Nephron progenitor cell (in vitro differentiated cells): ENCODE results near the gene SND1.

ENCODE experiments used
- DNase-seq: peaks from one replicate; pipeline ENCODE4 v3.0.0; 2021
- H3K27ac Mint-ChIP-seq: 2 replicates; pipeline ENCODE4 v1.8.0; 2021; ENCODE audit warnings: mild to moderate bottlenecking, moderate library complexity, mixed read lengths
- H3K27me3 Mint-ChIP-seq: 2 replicates; pipeline ENCODE4 v1.8.0; 2021; ENCODE audit warnings: mild to moderate bottlenecking, low read depth, mixed read lengths; ENCODE audit not compliant: poor library complexity
- H3K36me3 Mint-ChIP-seq: 2 replicates; pipeline ENCODE4 v1.8.0; 2021; ENCODE audit warnings: low read depth, mixed read lengths
- H3K4me1 Mint-ChIP-seq: 2 replicates; pipeline ENCODE4 v1.8.0; 2021; ENCODE audit warnings: mixed read lengths
- H3K4me3 Mint-ChIP-seq: 2 replicates; pipeline ENCODE4 v1.8.0; 2021; ENCODE audit warnings: mild to moderate bottlenecking, moderate library complexity, mixed read lengths
- H3K9me3 Mint-ChIP-seq: 2 replicates; pipeline ENCODE4 v1.8.0; 2021; ENCODE audit warnings: mild to moderate bottlenecking, moderate library complexity, mixed read lengths
- CTCF ChIP-seq: fragments of 200-600 bp; sonication (generic); IDR thresholded peaks from 2 replicates; pipeline ENCODE4 v1.5.0; 2021; ENCODE audit warnings: antibody characterized with exemption

SND1 gene

DNA sequence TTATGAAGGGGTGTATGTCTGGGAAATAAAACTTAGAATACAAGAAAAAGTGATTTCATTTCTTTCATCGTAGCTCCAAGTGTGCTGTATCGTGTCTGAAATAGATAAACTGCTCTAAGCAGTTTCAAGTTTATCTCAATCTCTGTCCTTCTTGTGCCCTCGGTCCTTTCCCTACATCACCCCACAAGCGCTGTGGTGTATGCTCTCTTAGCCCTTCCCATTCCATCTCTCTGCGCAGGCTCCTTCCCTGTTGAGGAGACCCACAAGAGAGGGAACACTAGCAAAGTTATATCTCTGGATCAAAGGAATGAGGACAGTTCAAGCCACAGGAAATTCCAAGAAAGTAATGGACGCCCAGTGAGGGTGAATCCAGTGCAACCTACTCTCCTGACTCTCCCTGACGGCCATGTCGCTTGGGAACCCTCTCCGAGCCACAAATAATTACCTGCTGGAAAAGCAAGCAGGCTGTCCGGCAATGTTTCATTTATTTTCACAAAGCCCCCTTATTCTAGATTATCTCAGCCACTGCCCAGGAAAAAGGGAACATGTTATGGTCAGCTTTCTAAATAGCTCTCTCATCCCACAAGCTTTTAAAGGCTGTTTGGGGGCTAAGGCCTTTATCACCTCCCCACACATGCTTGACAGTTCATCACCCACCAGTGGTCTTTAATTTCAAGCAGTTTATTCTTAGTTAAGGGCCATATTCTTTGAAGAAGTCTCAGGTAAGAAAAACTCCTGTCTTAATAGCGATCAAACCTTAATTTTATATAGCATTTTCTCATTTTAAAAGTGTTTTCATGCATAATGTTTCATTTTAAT is 344.5 kb downstream of the SND1 start:
- DNase-seq = no peak
- Mint-ChIP-seq H3K4me1 (peaks cover 52% of the 10 kb centered on the region), H3K27ac (peak overlapping the region; percentile 80), H3K9me3 (no peaks in the 10 kb centered on the region), H3K27me3 (no peaks in the 10 kb centered on the region), H3K36me3 (peaks cover 34% of the 10 kb centered on the region), H3K4me3 (no peak overlapping the region)
- no peak for TF ChIP-seq CTCF

DNA sequence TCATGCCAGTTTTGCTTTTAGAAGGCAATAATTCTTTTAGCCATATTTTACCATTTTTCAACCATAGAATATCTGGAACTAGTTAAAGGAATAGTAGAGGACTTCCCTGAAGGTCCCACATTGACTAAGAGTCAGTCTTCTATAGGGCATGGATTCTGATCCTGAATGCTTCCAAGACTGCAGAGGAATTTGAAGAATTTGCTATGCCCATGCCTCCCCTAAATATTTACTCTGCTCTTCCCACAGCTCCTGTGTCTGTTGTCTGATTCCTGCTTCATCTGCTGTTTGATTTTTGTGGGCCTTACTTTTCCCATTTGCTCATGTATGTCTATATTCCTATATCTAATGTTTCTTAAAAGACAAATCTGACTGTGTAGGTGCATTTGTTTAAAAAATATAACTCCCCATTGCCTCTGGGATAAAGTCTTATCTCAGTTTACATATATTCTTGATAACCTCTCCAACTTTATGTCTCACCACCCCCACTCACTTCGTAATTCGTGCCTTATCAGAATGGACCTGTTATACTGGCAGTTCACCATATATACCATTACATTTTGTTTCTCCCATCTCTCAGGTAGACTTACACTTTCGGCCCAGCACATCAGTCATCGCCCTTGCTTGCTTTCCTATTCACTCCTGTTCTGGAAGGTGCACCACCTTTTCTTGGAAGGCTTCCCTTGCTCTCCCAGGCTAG is 345.4 kb downstream of the SND1 start:
- Mint-ChIP-seq H3K4me1 (peaks cover 52% of the 10 kb centered on the region), H3K9me3 (no peaks in the 10 kb centered on the region), H3K4me3 (no peak overlapping the region), H3K36me3 (peaks cover 25% of the 10 kb centered on the region), H3K27me3 (no peaks in the 10 kb centered on the region), H3K27ac (peak overlapping the region; percentile 1)
- DNase-seq = no peak
- no peak for TF ChIP-seq CTCF

DNA sequence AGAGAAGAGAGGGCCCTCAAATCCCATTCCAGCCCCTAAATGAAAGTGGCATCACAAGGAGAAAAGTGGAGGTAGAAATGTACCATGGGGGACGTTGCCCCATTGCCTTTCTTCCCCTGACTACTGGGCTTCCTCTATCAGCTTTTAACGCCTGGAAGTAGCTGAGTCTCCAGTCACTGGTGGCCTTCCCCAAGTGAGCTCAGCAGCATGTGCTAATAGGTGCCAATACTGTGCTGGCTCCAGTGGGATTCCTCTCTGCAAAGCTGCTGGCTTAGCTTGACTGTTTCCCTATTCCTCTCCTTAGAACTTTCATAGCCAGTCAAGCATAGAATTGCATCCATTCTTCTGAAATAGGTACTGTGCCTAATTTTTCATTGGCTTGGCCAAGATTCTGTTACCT is 346.7 kb downstream of the SND1 start:
- Mint-ChIP-seq H3K27ac (peak overlapping the region; percentile 37), H3K36me3 (peaks cover 14% of the 10 kb centered on the region), H3K4me1 (peaks cover 48% of the 10 kb centered on the region), H3K4me3 (no peak overlapping the region), H3K27me3 (no peaks in the 10 kb centered on the region), H3K9me3 (no peaks in the 10 kb centered on the region)
- no peak for DNase-seq
- TF ChIP-seq CTCF = no peak

DNA sequence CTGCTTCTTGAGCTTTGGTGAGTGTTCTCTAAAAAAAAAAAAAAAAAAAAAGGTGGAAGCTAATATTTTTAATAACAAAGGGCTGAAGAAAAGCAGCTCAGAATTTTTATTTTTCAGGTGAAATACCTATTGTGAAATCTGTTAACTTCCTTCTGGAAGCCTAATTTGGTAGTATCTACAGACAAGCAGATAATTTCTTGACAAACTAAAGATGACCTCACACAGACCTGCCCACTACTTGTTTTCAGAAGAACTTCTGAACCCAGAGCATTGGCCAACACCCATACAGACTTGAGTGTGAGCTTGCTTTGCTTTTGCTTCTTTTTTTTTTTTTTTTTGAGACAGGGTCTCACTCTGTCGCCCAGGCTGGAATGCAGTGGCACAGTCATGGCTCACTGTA is 348.1 kb downstream of the SND1 start:
- TF ChIP-seq CTCF = no peak
- Mint-ChIP-seq H3K4me3 (no peak overlapping the region), H3K4me1 (peaks cover 41% of the 10 kb centered on the region), H3K27ac (no peak overlapping the region), H3K36me3 (peaks cover 8% of the 10 kb centered on the region), H3K27me3 (no peaks in the 10 kb centered on the region), H3K9me3 (no peaks in the 10 kb centered on the region)
- DNase-seq = no peak

DNA sequence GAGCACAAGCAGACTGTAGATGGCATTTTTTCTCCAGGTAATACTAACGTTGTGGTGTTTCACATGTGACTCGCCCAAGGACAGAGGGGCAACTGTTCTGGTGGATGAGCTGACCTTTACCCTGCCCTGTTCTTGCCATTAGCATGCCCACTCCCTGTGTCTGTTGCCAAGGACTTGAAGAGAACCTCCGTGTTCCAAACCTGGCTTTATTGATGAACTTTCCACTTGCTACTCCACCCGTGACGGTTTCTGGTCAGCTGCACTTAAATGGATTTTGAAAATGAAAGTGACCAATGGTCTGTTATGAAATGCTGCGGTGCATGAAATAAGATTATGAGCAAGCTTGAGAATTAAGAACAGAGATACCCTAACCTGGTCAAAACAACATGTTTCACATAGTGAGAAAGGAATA is 348.9 kb downstream of the SND1 start:
- no peak overlapping the region for H3K27ac Mint-ChIP-seq
- DNase-seq = no peak
- no peaks in the 10 kb centered on the region for H3K27me3 Mint-ChIP-seq
- H3K4me3 Mint-ChIP-seq = no peak overlapping the region
- TF ChIP-seq CTCF = no peak
- no peaks in the 10 kb centered on the region for H3K9me3 Mint-ChIP-seq
- H3K36me3 Mint-ChIP-seq = peaks cover 8% of the 10 kb centered on the region
- peaks cover 41% of the 10 kb centered on the region for H3K4me1 Mint-ChIP-seq
